Stimulated activated CD8-positive, alpha-beta memory T cell treated with anti-CD3 and anti-CD28 coated beads, Interleukin-7, amount 100 ng/mL, for 4 hours (primary cell): ENCODE results near the gene SLC22A15.

ENCODE experiments used
- DNase-seq, 2 donors: peaks; one replicate each; pipeline ENCODE4 v3.0.0-alpha.2; 2020; ENCODE audit warnings: low read depth in 2 of 2

SLC22A15 gene

DNA sequence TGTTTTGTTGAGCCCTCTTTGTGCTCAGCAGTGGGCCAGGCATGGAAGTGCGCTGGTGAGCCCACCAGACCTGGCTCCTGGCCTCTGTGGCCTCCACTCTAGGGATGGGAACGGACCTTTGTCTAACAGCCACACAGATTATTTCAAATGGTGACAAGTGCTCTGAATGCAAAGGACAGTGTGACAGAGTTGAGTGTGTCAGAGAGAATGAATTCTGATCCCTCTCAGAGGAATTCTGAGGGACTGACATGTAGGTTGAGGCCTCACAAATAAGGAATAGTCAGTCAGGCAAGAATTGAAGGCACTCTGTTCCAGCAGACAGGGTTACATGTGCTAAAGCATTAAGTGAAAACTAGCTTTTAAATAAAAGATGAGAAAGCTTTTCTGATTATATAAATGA is 123.6 kb downstream of the SLC22A15 start:
- DNase-seq, result no peak

DNA sequence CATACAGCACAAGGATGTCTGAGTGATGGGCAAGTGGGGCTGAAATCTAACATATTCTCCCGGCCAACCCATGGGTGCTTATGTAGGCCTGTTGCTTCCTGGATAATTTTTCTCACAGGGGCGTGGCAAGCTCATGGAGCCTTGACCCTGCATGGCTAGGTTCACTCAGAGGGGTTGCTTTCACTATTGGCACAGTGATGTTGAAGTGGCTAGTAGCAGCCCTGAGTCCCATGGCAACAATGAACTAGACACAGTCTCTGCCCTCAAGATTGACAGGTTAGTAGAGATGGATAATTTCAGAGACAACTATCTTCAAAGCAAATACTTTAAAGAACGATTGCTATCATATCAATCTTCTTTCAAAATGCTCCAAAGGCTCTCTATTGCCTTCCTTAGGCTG is 128.4 kb downstream of the SLC22A15 start:
- DNase-seq, result no peak

DNA sequence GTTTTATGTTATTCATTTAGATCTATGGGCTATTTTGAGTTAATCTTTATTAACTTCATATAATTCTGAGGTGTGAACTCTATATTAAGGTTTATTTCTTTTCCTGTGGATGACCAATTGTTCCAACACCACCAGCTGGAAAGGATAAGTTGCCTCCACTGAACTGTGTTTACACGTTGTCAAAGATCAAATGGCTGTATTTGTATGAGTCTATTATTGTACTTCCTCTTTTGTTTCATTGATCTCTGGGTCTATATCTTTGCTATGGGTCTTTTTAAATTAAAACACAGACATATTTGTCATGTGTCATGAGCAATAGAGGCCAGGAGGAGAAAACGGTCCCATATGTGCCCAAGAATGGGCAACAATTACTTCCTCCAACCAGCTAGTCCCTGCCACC is 129.7 kb downstream of the SLC22A15 start:
- no peak for DNase-seq

DNA sequence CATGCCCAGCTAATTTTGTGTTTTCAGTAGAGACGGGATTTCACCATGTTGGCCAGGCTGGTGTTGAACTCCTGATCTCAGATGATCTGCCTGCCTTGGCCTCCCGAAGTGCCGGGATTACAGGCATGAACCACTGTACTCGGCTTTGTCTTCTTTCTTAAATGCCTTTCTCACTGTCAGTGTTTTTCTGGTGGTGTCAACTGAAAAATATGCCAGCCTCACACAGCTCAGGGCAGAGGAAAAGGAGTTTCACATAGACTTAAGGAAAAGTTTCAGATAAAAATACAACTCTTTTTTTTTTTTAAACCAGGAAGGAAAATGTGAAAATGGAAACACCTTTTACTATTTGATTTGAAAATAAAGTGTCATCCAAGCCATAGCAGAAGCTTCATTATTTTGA is 130.3 kb downstream of the SLC22A15 start:
- DNase-seq, result no peak

DNA sequence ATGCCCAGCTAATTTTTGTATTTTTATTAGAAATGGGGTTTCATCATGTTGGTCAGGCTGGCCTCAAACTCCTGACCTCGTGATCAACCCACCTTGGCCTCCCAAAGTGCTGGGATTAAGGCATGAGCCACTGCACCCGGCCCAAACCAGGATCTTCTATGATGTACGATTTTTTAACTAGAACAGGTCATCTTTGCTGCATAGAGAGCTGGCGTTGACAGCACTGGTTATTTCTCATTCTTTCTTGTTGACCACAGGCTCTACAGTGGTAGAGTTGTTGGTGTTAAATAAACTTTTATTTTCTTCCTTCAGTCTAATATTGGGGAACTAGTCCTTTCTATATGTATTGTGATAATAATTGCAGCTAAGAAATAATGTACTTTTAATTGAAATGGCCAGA is 131.1 kb downstream of the SLC22A15 start:
- no peak for DNase-seq

DNA sequence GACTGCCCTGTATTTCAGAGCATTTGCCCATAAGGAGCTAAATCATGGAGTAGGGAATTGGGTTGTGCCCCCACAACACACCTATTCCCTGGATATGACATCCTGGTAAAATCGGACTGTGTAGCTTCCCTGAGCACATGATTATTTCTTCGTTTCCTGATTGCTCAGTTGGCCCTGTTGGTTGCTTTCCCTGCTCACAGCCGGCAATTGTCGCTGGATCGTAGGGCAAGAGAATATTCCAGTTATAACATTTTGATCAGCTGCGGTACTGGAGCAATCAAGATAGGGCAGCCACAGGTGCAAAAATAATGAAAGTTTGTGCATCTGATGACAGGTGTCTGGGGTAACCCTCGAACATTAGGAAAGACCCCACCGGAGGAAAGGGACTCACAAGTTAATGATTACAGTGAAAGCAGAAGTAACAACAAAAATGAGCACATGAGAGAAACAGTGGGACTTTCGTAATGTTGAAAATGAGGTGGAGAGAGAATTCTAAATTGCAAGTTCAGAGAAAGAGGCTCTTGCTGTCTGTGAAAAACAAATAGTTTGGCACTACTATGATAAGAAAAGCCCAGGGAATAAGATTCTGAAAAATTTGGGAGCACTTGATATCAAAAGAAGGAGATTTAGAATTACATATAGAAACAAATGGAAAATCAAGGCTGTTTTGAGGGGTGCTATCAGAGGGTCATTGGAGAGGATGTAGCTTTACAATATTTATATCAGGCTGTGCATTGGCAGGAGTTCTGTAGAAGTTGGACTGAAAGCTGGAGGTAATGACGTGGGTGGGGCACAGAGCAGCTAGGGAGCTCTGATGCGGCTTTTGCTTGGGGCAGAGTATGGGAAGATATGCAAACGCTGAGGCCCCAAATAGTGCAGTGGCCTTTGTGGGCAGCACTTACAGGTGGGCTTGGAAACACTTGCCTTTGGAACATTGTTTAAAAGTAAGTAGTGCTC is 134.5 kb downstream of the SLC22A15 start, which contains the start of gene MAB21L3:
Gene MAB21L3 (plus strand): TSS at position 833 of the 957 bp plus-strand sequence. CDS start 1,217 bp downstream, outside the sequence.
- DNase-seq, result no peak

DNA sequence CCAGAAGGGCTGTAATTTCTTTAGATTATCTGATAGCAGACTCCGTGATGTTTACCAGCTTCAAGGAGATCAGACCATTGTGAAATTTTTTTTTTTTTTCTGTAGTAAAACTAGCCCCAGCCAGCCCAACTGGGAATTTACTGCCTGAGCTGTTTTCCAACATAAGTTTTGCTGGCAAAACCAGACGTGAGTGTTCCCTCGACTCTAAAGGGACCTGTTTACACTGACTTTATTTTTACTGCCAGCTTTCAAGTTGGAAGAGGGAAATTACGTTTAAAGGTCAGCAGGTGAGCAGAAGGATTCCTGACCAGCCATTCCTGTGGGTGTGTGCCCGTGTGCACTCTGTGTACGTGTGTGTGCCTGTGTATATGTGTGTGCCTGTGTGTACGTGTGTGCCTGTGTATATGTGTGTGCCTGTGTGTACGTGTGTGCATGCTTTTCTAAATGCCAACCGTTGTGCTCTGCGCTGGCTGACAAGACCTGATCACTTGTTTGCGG is 135.3 kb downstream of the SLC22A15 start:
- no peak for DNase-seq

DNA sequence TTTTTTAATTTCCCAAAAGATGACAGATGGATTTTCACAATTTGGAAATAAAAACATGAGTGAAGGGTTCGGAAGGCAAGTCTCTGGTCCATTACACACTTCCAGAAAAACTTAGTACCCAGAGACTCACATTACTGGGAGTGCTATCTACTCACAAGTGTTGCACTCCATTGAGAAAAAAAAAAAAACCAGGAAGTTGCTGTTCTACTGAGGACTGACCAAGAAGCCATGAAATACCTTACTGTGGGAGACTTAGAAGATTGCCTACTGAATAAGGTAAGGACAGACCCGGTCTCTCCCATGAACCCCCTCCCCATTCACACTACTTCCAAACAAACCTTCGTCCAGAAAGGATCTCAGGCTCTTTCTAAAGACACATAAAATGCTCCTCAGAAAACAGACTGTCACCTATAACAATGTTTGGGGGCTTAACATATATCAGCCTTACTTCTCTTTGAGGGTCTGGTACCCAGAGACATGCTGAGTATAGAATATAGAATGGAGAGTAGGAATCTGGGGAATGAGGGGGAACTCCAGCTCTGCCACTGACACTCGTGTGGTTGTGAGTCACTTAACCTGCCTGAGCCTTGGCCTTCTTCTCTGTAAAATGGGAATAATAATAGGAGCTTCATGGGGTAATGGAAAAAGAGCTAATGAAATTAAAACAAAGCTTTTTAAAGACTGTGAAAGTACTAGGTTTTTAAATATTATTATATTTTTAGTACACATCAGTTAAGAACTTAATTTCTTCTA is 136.3 kb downstream of the SLC22A15 start:
- no peak for DNase-seq

DNA sequence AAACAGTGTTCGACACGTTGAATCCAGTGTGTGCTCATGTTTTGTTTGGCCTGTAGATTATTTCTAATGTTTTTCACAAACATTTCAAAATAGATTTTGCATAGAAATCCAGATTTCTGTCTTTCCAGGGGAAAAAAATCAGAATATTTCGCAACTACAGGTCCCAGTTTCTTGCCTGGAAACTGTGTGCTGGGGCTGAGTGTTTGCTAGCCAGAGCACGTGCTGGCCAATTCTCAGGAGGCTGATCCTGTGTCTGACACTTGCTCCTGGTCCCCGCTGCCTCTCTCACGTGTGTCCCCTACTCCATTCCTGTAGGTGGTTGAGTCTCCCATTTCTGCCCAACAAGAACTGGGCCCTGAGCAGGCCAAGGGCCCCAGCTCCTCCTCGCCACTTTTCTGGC is 137.3 kb downstream of the SLC22A15 start:
- DNase-seq, result no peak

DNA sequence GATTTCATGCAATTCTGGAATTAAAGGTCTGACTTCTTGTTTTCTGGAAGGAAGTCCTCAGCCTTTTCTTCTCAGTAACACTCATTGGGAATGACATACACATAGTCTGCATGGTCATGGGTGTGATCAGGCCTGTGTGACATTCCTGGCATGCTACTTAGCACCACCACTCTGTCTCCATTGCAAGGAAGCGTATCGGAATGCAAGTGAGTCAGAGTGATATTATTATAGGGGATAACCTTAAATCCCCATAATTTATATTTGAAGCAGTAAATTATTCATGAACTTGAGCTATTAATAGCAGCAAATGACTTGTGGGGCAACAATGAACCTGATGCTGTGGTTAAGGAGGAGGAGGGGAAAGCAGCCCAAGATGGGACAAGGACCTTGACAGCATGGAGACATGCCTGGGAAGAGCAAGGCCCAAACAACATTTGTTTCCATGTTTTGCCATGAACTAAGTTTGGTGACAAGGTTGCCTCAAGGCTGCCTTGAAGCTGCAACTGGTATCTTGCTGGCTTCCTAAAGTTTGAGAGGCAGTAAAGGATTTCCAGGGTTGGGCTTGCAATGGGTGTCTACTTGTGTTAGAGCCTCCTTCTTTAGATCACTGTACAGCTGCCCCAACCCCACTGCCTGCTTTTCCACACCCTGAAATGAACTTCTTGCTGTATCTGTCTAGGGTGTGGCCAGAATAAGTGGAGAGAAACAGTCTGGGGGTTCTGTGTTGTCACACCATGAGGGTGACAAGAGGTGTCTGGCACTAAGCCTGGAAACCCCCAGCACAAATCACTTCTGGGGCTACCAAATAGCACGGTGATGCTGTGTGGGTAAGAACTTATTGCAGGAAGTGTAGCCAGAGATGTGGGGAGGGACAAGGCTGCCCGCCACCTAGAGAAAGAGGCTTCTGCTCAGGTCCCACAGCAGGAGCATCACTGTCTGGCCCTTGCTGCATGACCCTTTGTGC is 139.4 kb downstream of the SLC22A15 start:
- DNase-seq, result no peak

DNA sequence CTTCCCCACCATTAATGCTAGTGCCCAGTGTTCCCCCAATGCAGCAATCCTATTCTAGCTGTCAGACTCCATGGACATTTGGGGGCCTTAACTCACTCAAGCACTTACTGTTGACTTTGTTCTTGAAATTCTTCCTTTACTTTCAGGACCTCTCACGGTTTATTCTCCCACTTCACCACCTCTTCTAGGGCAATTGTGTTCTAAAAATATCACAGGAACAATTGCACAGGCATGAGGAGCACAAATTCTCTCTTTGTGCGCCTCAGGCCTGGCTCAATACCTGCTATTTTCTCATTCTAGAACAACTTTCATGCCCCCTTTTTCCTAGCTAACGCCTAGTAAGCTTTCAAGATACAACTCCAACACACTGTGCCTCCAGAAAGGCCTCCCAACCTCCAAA is 142.2 kb downstream of the SLC22A15 start:
- DNase-seq, result no peak
